Epithelial cell of prostate (primary cell): ENCODE data around the gene STK11IP.
A peak's percentile ranks its signal among the peaks of the same experiment; 100 is the strongest.

Source experiments
- DNase-seq: peaks from one replicate; pipeline ENCODE4 v3.0.0-alpha.2; 2011; ENCODE audit warnings: low read depth, low spot score
- H3K27ac ChIP-seq: fragments of 450-650 bp; 2 replicates; pipeline ENCODE4 v1.5.1; 2017; ENCODE audit warnings: mild to moderate bottlenecking

Gene STK11IP

DNA sequence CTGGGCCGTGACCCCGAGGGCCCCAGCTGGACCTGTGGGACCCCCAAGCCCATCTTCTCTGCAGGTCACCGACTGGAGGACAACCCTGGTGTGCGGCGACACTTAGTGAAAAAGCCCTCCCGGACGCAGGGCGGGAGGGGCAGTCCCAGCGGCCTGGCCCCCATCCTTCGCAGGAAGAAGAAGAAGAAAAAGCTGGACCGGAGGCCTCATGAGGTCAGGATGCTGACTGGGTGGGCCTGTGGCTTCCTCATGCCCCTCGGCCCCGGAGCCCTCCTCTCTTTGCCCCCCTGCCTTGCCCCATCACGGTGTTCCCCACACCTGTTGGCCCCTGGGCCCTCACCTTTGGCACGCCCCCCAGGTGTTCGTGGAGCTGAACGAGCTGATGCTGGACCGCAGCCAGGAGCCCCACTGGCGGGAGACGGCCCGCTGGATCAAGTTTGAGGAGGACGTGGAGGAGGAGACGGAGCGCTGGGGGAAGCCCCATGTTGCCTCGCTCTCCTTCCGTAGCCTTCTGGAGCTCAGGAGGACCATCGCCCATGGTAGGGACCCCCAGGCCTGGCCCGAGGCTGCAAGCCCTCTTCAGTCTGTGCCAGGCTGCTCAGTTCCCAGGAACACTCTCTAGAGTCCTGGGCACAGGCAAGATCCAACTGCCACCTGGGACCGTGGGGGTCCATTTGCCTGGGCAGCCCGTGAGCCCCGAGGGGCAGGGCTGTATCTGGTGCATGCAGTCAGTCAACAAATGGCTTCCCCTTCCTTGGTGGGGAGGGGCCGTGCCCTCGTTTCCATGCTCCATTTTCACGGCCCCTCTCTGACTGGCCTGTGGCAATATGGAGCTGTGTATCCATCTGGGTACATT is 34.5 kb downstream of the STK11IP start:
- no peak for DNase-seq
- H3K27ac ChIP-seq = no peak overlapping the region

DNA sequence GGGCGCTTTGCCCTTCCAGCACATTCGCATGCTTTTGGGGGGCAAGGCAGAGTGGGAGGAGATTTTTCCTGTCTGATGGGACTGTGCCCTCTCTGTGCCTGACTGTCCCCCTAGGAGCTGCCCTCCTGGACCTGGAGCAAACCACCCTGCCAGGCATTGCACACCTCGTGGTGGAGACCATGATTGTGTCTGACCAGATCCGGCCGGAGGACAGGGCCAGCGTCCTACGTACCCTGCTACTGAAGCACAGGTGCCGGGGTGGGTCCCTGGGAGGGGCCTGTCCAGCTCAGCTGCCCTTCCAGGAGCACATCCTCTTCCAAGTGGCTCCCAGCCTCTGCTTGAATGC is 35.1 kb downstream of the STK11IP start:
- no peak overlapping the region for H3K27ac ChIP-seq
- DNase-seq = no peak

DNA sequence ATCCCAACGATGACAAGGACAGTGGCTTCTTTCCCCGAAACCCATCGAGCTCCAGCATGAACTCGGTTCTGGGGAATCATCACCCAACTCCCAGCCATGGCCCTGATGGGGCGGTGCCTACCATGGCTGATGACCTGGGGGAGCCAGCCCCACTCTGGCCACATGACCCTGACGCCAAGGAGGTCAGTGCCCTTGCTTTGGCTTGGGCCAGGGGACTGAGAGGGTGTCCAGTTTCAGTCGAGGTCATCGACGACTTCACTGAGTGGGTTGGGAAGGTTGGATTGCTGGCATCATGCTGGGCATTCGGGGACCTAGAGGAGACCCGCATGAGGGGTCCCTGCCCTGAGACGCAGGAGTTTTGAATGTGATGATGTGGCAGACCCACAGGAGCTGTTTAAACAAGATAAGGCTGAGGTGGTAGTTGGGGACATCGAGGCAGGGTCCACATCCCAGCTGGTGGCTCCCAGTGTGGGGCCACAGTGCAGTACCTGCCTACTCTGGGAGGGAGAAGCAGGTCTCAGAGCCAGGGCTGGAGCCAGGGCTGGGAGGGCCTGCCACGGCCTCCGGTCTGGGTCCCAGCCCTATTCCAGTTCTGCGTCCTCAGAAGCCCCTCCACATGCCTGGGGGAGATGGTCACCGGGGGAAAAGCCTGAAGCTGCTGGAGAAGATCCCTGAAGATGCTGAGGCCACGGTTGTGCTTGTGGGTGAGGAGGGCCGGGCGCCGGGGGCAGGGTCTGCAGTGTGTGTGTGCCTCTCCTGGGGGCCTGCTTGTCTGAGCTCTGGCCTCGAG is 35.8 kb downstream of the STK11IP start:
- DNase-seq = no peak
- H3K27ac ChIP-seq = no peak overlapping the region

GRCh38 chr2:219634171-219634940 is 36.7 kb downstream of the STK11IP start:
- no peak overlapping the region for H3K27ac ChIP-seq
- DNase-seq = no peak

DNA sequence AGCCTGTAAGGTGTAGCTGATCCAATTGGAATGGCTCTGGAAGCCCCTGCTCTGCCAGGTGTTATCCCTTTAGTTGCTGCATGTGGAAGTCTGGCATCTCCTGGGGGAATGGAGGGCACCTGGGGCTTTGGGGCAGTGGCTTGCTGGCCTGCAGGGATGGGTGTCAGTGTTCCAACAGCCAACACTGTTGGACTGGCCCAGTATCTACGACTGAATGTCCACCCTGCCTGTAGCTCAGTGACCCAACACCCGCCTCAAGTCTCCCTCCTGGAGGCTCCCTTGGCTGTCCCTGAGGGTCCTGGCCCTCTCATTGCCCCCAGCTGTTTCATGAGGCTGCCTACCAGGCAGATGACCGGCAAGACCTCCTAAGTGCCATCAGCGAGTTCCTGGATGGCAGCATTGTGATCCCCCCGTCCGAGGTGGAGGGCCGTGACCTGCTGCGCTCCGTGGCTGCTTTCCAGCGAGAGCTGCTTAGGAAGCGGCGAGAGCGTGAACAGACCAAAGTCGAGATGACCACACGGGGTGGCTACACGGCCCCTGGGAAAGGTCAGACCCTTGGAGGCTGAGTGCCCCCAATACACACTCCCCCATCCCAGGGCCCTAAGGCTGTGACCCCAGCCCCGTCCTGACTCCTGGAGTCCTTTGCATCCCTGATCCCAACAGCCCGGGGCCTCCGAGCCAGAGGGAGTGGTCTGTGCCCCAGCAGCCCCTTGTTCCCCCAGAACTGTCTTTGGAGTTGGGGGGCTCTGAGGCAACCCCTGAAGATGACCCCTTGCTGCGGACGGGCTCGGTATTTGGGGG is 37.5 kb downstream of the STK11IP start:
- no peak for DNase-seq
- H3K27ac ChIP-seq = no peak overlapping the region

- no peak for DNase-seq
- H3K27ac ChIP-seq = no peak overlapping the region
Observed at GRCh38 chr2:219636144-219636915, 38.7 kb downstream of the STK11IP start.

GRCh38 chr2:219636941-219637841 is 39.5 kb downstream of the STK11IP start:
- no peak for DNase-seq
- no peak overlapping the region for H3K27ac ChIP-seq

DNA sequence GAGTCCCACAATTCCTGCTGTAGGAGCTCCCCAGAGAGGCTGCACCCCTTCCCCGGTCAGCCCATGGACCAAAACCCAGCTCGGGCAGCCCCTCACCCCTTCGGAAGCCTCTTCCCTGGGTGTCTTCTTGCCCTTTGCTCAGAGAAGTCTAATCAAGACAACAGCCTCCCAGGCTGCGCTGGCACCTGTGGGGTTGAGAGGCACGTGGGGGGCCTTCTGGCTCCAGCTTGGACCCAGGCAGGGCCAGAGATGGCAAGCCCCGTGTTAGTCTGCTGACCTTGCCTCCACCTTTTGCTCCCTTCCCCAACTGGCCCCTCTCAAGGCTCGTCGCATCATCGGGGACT is 40.2 kb downstream of the STK11IP start:
- H3K27ac ChIP-seq = no peak overlapping the region
- no peak for DNase-seq

DNA sequence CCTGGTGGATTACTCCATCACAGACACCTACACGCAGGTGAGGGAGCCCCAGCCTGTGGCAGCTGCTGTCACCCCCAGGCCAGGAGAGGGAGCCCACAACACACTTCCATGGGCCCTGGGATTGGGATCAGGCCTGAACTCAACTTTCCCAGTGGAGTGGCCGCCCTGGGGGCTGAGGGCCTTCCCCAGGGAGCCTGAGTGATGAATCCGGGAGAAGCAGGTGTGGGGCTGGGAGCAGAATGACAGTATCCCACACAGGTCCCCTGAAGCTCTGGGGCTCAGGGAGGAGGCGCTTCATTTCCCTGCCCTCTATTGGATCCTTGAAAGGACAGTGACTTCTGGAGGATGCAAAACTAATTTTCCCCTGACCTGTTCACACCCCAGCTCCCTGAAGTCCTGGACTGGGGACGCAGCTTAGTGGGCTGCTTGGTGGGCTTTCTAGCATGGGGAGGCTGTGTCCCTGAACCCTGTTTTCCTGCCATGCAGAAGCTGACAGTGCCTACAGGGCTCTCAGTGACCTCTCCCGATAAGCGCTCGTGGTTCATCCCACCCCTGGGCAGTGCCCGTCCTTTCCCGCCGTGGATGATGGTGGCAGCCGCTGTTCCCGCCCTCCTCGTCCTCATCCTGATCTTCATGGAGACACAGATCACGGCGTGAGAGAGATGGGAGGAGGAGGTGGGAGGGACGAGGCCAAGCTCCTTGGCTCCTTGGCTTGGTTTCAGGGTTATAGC is 40.7 kb downstream of the STK11IP start:
- H3K27ac ChIP-seq = no peak overlapping the region
- DNase-seq = no peak

DNA sequence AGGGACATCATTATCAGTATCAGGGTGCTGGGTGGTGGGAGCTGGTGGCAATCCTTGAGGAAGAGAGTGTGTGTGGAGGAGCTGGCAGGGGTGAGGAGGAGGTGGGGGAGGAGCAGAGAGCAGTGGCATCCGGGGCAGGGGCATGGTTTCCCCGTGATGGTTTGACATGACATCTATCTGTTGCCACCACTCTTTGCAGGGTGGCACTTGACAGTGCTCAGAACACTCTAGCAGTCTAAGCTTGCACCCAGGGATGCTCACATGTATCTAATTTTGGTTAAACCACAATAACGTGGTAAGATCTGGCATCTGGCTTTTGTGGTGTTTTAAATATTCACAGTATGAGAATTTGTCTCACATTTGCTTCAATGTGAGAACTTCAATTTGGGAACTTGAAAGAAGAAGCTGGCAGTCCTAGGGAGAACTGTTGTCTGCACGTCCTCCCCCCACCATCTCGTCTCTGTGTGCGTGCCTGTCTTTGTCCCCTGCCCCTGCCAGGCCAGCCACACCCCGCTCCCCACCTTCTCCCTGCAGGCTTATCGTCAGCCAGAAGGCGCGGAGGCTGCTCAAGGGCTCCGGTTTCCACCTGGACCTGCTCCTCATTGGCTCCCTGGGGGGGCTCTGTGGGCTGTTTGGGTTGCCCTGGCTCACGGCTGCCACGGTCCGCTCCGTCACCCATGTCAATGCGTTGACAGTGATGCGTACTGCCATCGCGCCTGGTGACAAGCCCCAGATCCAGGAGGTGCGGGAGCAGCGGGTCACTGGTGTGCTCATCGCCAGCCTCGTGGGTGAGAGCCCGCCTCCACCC is 41.5 kb downstream of the STK11IP start:
- DNase-seq = no peak
- H3K27ac ChIP-seq = no peak overlapping the region

- DNase-seq = no peak
Observed at GRCh38 chr2:219641390-219642068, 43.9 kb downstream of the STK11IP start.

DNA sequence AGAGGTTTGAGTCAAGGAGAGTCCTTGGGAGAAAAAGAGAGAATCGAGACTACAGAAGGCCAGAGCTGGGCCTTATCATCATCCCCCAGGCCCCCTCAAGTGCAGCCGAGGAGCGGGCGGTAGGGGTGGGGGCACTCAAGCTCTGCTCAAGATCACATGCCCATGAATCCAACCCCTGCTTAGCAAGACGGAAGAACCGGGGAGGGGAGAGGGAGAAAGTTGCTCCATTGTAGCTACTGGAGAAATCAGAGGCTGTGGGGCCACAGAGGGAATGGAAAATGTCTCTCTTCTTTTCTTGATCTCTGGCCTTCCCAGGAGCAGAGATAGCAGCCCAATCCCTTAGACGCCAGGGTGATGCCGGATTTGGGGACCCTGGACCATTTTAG is 44.4 kb downstream of the STK11IP start:
- DNase-seq = no peak
- no peak overlapping the region for H3K27ac ChIP-seq

More at GRCh38 chr2:219641390-219642068, 43.9 kb downstream of the STK11IP start:
- H3K27ac ChIP-seq = no peak overlapping the region

DNA sequence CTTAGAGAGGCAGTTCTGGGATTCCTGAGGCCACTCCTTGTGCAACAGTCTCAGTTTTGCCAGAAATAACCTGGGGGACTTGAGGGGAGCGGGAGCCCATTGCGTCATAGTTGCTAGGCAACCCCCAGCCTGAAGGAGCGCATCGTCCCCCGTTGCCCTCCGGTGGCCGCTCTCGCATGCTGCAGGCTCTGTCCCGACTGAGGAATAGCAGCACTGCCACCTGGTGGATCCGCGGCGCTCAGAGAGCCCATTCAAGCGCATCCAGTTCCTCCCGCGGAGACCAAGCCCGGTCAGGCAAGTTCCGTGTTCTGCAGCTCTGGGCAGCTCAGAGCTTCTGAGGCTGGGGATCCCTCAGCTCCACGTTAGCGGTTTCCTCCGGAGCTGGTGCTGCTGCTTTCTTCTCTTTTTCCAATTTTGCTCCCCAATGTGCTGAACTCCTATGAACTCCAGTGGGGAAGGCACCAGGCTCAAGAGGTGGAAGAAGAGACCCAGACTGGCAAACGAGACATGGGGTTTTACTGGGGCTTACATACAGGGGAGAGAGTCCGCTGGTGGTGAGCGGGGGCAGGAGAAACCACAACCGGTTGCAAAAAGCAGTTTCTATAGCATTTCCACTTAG is 44.9 kb downstream of the STK11IP start:
- no peak overlapping the region for H3K27ac ChIP-seq
- peak; percentile 66 for DNase-seq

DNA sequence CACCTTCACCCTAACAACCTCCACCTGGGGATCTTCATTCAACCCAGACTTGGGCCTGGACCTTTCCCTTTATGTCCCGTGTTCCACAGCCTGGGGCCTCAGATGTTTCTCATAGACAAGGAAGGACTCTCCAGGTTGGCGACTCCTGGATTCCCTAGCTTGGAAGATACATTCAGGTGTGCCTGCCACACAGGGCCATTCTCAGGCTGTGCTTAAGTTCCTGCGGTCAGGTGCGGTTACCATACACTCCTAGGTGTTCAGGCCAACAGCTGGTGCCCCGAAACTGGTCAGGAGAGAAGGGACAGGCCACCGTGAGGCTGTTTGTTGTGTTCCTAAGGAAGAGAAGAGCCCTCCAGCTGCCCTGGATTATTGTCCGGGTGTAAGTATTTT is 45.4 kb downstream of the STK11IP start:
- no peak for DNase-seq
- no peak overlapping the region for H3K27ac ChIP-seq

DNA sequence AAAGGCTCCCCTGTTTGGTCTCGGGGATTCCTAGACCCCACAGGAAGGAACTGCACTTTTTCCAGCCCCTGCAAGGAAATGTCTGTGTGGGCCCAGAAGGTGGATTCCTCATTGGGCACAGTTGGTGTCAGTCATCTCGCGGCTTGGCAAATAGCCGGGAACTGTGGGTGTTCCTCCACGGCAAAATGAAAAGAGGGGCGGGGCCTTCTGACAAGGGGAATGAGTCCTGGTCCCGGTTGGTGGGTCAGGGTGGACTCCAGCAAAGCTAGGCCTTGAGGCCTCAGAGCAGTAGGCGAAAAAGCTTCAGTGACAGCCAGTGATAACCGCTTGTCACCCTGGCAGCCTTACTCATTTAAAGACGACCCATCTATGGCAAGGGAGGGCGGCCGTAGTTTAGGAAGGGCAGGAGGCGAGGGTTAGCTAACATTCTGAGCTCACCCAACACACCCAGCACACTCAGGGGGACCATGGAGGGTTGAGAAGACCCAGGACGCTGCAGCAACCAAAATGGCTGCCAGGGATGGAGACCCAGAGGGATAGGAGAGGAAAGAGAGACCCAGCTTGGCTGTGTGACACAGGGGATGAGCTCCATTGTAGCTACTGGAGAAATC is 46.2 kb downstream of the STK11IP start:
- DNase-seq = no peak
- H3K27ac ChIP-seq = no peak overlapping the region
